HT-29 (cell line): ENCODE data around the gene HAUS6. TPM values are rescaled to one million over a fixed set of nuclear protein-coding genes. Genes with fewer than 3 reads are reported as not detected.
A peak's percentile ranks its signal among the peaks of the same experiment; 100 is the strongest.
"Not testable (repeated sequence)": the region's sequence is repeated elsewhere in the genome, so short reads cannot be mapped to it uniquely, and the experiment has no call there.

Experiments used
- DNase-seq: peaks from one replicate; pipeline ENCODE4 v3.0.0-alpha.2; 2015; ENCODE audit warnings: low spot score
- total RNA-seq: library from RNA; depleted of rRNA; stranded (reverse); fragments of >200 nt; shearing (Covaris generic); gene quantifications from 2 replicates; pipeline ENCODE4 v1.2.3, GENCODE V29; 2014; rRNA removed

HAUS6 gene
- total RNA-seq, result 9.8 and 9.9 TPM in 2 replicates

- DNase-seq, result peak; percentile 95
Observed at GRCh38 chr9:19102631-19103345, at the start of gene HAUS6. HAUS6 (minus strand) TSS chr9:19102904; CDS start chr9:19102651, 253 bp downstream.

- DNase-seq, result not testable (repeated sequence)
Observed at GRCh38 chr9:19152160-19152498, 49.4 kb upstream of the HAUS6 start.

GRCh38 chr9:19151425-19152159, 48.9 kb upstream of the HAUS6 start:
- DNase-seq, result peak; percentile 9

GRCh38 chr9:19149230-19149629, 46.5 kb upstream of the HAUS6 start:
- no peak for DNase-seq

DNA sequence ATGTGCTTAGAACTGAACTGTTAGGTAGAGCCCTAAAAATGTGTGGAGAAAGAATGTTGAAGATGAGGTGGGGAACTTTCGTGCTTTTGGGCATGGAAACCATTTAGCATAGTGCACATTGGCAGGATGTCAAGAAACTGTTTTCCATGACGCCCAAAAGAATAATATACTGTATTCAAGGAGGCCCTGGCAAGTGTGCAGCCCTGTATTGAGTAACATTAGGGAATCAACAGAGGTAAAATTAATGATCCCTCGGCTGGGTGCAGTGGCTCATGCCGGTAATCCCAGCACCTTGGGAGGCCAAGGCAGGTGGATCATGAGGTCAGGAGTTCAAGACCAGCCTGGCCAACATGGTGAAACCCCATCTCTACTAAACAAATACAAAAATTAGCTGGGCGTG, 45.5 kb upstream of the HAUS6 start:
- no peak for DNase-seq

DNA sequence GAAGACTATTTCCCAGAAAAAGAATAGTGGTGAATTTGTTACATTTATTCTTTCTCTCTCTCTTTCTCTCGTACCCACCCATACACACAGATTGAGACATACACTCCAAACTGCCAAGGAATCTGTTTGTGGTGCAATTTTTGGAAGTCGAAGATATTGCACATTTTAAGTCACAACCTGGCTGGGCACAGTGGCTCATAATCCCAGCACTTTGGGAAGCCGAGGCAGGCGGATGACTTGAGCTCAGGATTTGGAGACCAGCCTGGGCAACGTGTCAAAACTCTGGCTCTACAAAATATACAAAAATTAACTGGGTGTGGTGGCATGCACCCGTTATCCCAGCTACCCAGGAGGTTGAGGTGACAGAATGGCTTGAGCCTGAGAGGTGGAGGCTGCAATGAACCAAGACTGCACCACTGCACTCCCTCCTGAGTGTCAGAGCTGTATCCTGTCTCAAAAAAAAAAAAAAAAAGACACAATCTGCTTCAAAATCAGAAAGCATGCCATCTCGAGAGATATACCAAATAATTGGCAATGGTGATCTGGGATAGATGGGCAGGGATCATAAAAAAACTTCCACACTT, 43.8 kb upstream of the HAUS6 start:
- DNase-seq, result no peak

DNA sequence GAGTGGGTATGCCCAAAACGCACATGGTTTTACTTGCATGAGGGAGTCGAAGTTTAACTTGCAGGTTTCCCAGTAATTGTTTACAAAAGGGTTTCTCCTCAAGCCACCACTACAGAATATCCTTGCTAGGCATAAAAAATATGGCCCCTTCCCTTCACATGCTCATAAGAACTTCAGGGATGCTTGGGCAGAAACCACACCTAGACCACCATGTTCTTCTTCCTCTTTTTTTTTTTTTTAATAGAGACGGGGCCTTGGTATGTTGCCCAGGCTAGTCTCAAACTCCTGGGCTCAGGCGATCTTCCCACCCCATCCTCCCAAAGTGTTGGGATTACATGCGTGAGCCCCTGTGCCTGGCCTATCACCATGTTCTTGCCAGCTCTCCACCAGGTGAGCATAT, 43.2 kb upstream of the HAUS6 start:
- DNase-seq, result no peak

GRCh38 chr9:19140259-19140658, 37.6 kb upstream of the HAUS6 start:
- no peak for DNase-seq

DNA sequence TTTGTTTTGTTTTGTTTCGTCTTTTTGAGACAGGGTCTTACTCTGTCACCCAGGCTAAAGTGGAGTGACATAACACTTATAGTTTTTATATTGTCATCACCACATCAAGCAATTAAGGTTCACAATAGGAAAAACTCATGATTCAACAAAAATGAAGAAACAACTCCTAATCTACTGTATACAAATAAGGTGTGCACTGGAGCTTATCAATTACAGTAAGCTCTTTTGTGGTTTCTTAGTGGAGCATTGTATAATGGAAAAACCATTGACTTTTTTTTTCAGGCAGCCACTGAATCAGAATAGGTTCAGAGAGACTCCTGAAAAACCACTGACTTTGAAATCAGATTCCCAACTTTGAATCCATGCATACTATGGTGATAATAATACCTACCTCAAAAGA, 35.4 kb upstream of the HAUS6 start:
- DNase-seq, result no peak

GRCh38 chr9:19137282-19137681, 34.6 kb upstream of the HAUS6 start:
- no peak for DNase-seq

DNA sequence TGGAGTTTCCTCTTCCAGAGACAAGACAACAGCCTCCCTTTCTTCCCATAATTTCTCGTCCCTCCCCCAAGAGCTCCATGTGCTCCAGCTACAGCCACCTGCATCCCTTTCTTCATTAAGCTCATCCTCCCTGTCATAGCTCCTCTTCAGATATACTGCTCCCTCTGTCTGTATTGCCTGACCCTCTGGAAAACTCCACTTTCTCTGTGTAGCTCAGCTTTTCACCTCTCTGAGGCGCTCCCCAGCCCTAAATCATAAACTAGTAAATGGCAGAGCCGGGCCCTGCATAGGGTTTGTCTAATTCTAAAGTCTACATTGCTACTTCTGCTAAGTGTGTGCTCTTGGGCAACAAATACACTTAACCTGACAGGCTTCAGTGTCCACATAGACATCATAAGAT, 33.4 kb upstream of the HAUS6 start:
- DNase-seq, result no peak

DNA sequence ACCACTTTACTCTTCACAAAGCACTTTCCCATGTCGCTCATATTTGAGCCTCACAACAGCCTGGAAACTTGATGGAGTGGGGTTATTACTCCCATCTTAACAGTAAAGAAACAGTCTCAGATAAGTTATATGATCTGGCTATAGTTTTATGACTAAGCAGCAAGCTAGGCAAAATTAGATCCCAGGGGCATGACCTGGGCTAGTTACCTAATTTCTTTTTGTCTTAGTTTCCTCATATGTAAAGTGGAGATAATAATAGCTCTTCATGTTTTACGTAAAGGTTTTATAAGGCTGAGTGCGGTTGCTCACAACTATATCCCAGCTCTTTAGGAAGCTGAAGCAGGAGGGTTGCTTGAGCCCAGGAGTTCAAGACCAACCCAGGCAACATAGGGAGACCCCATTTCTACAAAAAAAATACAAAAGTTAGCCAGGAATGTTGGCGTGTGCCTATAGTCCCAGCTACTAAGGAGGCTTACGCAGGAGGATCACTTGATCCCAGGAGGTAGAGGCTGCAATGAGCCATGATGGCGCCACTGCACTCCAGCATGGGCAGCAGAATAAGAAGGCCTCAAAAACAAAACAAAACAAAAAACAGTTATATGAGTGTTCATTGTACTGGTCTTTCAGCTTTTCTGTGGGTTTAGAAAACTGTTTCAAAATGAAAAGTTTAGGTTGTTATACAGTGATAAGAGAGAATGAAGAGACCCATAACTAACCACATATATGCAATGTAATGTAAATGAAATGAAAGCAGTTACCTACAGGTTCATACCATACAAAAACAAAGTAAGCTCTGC, 31.0 kb upstream of the HAUS6 start:
- no peak for DNase-seq

DNA sequence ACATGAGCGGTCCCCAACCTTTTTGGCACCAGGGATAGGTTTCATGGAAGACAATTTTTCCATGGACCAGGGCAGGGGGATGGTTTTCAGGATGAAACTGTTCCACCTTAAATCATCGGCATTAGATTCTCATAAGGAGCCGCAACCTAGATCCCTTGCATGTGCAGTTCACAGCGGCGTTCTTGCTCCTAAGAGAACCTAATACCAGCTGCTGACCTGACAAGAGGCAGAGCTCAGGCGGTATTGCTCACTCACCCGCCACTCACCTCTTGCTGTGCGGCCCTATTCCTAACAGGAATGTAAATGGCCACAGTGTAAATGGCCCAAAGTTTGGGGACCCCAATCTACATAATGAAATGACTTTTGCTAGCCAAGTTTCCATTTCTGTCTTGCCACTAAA, 27.7 kb upstream of the HAUS6 start:
- DNase-seq, result no peak

- no peak for DNase-seq
Observed at GRCh38 chr9:19127871-19128500, 25.3 kb upstream of the HAUS6 start.

DNA sequence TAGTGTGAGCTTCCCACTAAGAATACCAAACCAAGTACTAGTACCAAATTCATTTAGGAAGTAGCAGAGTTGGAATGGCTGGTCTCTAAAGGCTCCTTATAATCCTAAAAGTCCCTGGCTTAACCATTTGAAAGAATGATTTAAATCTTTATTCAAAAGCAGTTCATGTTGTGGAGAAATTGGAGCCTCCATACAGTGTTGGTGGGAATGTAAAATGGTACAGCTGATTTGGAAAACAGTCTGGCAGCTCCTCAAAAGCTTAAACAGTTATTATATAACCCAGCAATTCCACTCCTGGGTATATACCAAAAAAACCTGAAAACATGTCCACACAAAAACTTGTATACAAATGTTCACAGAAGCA, 21.7 kb upstream of the HAUS6 start:
- no peak for DNase-seq

DNA sequence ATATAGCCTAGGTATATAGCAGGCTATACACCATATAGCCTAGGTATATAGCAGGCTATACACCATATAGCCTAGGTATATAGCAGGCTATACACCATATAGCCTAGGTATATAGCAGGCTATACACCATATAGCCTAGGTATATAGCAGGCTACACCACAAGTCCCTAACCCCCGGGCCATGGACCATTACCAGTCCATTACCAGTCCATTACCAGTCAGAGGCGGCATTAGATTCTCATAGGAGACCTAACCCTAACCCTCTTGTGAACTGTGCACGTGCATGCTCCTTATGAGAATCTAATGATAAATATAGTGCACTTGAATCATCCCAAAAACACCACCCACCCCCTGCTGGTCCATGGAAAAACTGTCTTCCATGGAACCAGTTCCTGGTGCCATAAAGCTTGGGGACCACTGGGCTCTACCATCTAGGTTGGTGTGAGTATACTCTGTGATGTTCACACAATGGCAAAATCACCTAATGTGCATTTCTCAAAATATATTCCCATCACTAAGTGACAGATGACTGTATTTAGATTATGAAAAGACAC, 19.9 kb upstream of the HAUS6 start:
- no peak for DNase-seq

DNA sequence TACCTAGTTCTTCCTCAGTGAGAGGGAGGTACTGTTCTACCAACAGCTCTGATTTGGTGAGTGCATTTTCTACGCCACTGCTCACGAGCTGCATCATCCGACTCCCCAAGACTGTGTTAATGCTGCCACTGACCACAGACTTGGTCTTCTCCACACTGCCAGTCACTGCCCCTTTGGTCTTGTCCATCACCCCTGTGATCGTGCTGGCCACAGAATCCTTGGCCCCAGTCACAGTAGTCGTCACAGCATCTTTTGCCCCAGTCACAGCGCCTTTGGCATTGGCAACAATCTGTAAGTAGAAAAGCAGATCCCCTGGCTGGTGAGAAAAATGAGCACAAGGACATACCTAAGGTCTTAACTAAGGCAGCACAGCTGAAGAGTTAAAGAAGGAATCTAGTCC, 18.2 kb upstream of the HAUS6 start:
- DNase-seq, result no peak

GRCh38 chr9:19119801-19120440, 17.2 kb upstream of the HAUS6 start:
- no peak for DNase-seq

GRCh38 chr9:19119246-19119645, 16.5 kb upstream of the HAUS6 start:
- DNase-seq, result no peak

DNA sequence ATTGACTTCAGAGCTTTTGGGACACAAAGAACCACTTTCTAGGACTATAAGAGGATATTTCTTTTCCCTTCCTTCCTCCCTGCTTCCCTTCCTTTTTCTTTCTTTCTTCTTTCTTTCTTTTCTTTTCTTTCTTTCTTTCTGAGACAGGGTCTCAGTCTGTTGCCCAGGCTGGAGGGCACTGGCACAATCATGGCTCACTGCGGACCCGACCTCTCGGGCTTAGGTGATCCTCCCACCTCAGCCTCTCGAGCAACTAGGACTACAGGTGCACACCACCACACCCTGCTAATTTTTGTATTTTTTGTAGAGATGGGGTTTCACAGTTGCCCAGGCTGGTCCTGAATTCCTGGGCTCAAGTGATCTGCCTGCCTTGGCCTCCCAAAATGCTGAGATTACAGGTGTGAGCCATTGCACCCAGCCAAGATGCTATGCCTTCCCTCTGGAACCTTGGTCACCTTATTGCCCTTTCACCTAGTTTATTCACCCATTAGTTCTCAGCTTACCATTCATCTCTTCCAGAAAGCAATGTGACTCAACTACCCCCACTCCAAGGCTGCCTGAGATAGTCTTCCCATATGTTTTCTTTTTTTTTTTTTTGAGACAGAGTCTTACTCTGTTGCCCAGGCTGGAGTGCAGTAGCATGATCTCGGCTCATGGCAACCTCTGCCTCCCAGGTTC, 14.5 kb upstream of the HAUS6 start:
- no peak for DNase-seq
